ENCODE results near the gene DERL2. TPM values are rescaled to one million over a fixed set of nuclear protein-coding genes. Genes with fewer than 3 reads are reported as not detected.

DERL2 gene
- total RNA-seq, 1 experiment from 2014 or later: 38.7 TPM

GRCh38 chr17:5480962-5481361 lies 5.0 kb downstream of the DERL2 start:
- peaks cover 41% of the 10 kb centered on the region for H3K79me2 ChIP-seq (ENCODE audit: low read length)
- ChIA-PET POLR2A (ENCODE audit: unreplicated experiment) (interaction anchor here (0.5 kb wide), 1 partner anchor 1159 kb away, joined by 4 read pairs; the partner anchor contains the start of gene KIAA0753), CTCF (no interaction called here)
- no peak overlapping the region for H3K4me2 ChIP-seq (ENCODE audit: low read length)
- no peak overlapping the region for H3K9ac ChIP-seq (ENCODE audit: low read length)
- H3K9me3 ChIP-seq (ENCODE audit: low read length): no peaks in the 10 kb centered on the region
- H4K20me1 ChIP-seq (ENCODE audit: low read length): no peaks in the 10 kb centered on the region
- H3K4me3 ChIP-seq (ENCODE audit: low read length): no peak overlapping the region
- intact Hi-C loops (cut with micrococcal nuclease): no loop called here
- H3K36me3 ChIP-seq (ENCODE audit: low read depth, low read length): peaks cover 69% of the 10 kb centered on the region
- no peak for DNase-seq
- no peak overlapping the region for H2AFZ ChIP-seq (ENCODE audit: low read length)
- TF ChIP-seq CTCF (conservative IDR thresholded peaks at IDR 0.05; ENCODE audit: low read depth, low read length) (no peak), EZH2phosphoT487 (IDR thresholded peaks at IDR 0.05; ENCODE audit: borderline replicate concordance, low read length) (no peak), EZH2 (IDR thresholded peaks at IDR 0.05; ENCODE audit: low read length, unreplicated experiment) (no peak)
- peaks cover 8% of the 10 kb centered on the region for H3K4me1 ChIP-seq (ENCODE audit: insufficient read depth, low read length)
- no peaks in the 10 kb centered on the region for H3K27me3 ChIP-seq (ENCODE audit: low read length)
- H3K9me2 ChIP-seq (replicated peaks; ENCODE audit: low read length): no peaks in the 10 kb centered on the region
- no peaks in the 10 kb centered on the region for H3F3A ChIP-seq (ENCODE audit: low read length, unreplicated experiment)
- no peak overlapping the region for H3K27ac ChIP-seq (ENCODE audit: low read length)
- BruUV-seq (replicated peaks): no TSS peak
- ATAC-seq: no peak

GRCh38 chr17:5478992-5479391 lies 7.0 kb downstream of the DERL2 start:
- no peaks in the 10 kb centered on the region for H3K27me3 ChIP-seq (ENCODE audit: low read length)
- no TSS peak for BruUV-seq (replicated peaks)
- H3K4me1 ChIP-seq (ENCODE audit: insufficient read depth, low read length): no peaks in the 10 kb centered on the region
- peaks cover 70% of the 10 kb centered on the region for H3K36me3 ChIP-seq (ENCODE audit: low read depth, low read length)
- no peaks in the 10 kb centered on the region for H3F3A ChIP-seq (ENCODE audit: low read length, unreplicated experiment)
- H3K4me2 ChIP-seq (ENCODE audit: low read length): no peak overlapping the region
- intact Hi-C loops (cut with micrococcal nuclease): no loop called here
- no peak overlapping the region for H2AFZ ChIP-seq (ENCODE audit: low read length)
- H3K4me3 ChIP-seq (ENCODE audit: low read length): no peak overlapping the region
- H3K79me2 ChIP-seq (ENCODE audit: low read length): peaks cover 21% of the 10 kb centered on the region
- H3K9me2 ChIP-seq (replicated peaks; ENCODE audit: low read length): no peaks in the 10 kb centered on the region
- H3K27ac ChIP-seq (ENCODE audit: low read length): no peak overlapping the region
- ATAC-seq (no peak), DNase-seq (no peak)
- ChIA-PET CTCF (no interaction called here), POLR2A (ENCODE audit: unreplicated experiment) (no interaction called here)
- no peaks in the 10 kb centered on the region for H4K20me1 ChIP-seq (ENCODE audit: low read length)
- H3K9me3 ChIP-seq (ENCODE audit: low read length): no peaks in the 10 kb centered on the region
- no peak for TF ChIP-seq CTCF (conservative IDR thresholded peaks at IDR 0.05; ENCODE audit: low read depth, low read length)
- TF ChIP-seq EZH2phosphoT487 (IDR thresholded peaks at IDR 0.05; ENCODE audit: borderline replicate concordance, low read length): no peak
- no peak for TF ChIP-seq EZH2 (IDR thresholded peaks at IDR 0.05; ENCODE audit: low read length, unreplicated experiment)
- H3K9ac ChIP-seq (ENCODE audit: low read length): no peak overlapping the region

GRCh38 chr17:5473906-5474305 lies 12.1 kb downstream of the DERL2 start:
- peaks cover 33% of the 10 kb centered on the region for H3K36me3 ChIP-seq (ENCODE audit: low read depth, low read length)
- H3K4me3 ChIP-seq (ENCODE audit: low read length): no peak overlapping the region
- BruUV-seq (replicated peaks): no TSS peak
- intact Hi-C loops (cut with micrococcal nuclease): no loop called here
- no peak overlapping the region for H3K9ac ChIP-seq (ENCODE audit: low read length)
- POLR2A ChIA-PET (ENCODE audit: unreplicated experiment): no interaction called here
- no peaks in the 10 kb centered on the region for H3K4me1 ChIP-seq (ENCODE audit: insufficient read depth, low read length)
- ATAC-seq (no peak), DNase-seq (no peak)
- CTCF ChIA-PET: no interaction called here
- no peaks in the 10 kb centered on the region for H3K27me3 ChIP-seq (ENCODE audit: low read length)
- H3K79me2 ChIP-seq (ENCODE audit: low read length): no peaks in the 10 kb centered on the region
- H3F3A ChIP-seq (ENCODE audit: low read length, unreplicated experiment): peaks cover 6% of the 10 kb centered on the region
- H3K9me2 ChIP-seq (replicated peaks; ENCODE audit: low read length): no peaks in the 10 kb centered on the region
- H2AFZ ChIP-seq (ENCODE audit: low read length): no peak overlapping the region
- H3K9me3 ChIP-seq (ENCODE audit: low read length): no peaks in the 10 kb centered on the region
- H3K4me2 ChIP-seq (ENCODE audit: low read length): no peak overlapping the region
- H3K27ac ChIP-seq (ENCODE audit: low read length): no peak overlapping the region
- H4K20me1 ChIP-seq (ENCODE audit: low read length): no peaks in the 10 kb centered on the region
- TF ChIP-seq CTCF (conservative IDR thresholded peaks at IDR 0.05; ENCODE audit: low read depth, low read length) (no peak), EZH2 (IDR thresholded peaks at IDR 0.05; ENCODE audit: low read length, unreplicated experiment) (no peak), EZH2phosphoT487 (IDR thresholded peaks at IDR 0.05; ENCODE audit: borderline replicate concordance, low read length) (no peak)

Data from PC-3 (cell line).